Lower lobe of right lung (tissue), 2 donors: Measurements from ENCODE around the gene CERS3. TPM values are rescaled to one million over a fixed set of nuclear protein-coding genes. Genes with fewer than 3 reads are reported as not detected.
"Not testable (repeated sequence)": the region's sequence is repeated elsewhere in the genome, so short reads cannot be mapped to it uniquely, and the experiment has no call there.

Source experiments
- ATAC-seq, 2 donors: fragments of 200-7000 bp; cut with Tn5 transposase; one replicate each; pipeline ENCODE4 v1.9.1; 2020 to 2022; ENCODE audit warnings: mild to moderate bottlenecking in 2 of 2, moderate library complexity in 2 of 2
- DNase-seq: peaks from one replicate; pipeline ENCODE4 v3.0.0-alpha.2; 2020
- H3K27ac ChIP-seq: fragments of 200-600 bp; one replicate; pipeline ENCODE4 v1.8.0; 2022
- H3K27me3 ChIP-seq: fragments of 200-600 bp; one replicate; pipeline ENCODE4 v1.8.0; 2022; ENCODE audit warnings: low read depth
- H3K36me3 ChIP-seq: fragments of 200-600 bp; one replicate; pipeline ENCODE4 v1.8.0; 2022; ENCODE audit warnings: mild to moderate bottlenecking
- H3K4me1 ChIP-seq: fragments of 200-600 bp; one replicate; pipeline ENCODE4 v1.8.0; 2022
- H3K4me3 ChIP-seq: fragments of 200-600 bp; one replicate; pipeline ENCODE4 v1.8.0; 2022; ENCODE audit warnings: mild to moderate bottlenecking
- H3K9me3 ChIP-seq: fragments of 200-600 bp; one replicate; pipeline ENCODE4 v1.8.0; 2022
- CTCF ChIP-seq: fragments of 200-600 bp; IDR thresholded peaks from one replicate; pipeline ENCODE4 v1.8.0; 2022; ENCODE audit warnings: antibody characterized with exemption, mild to moderate bottlenecking
- intact Hi-C: fragments of 100-400 bp; cut with DNase I; formaldehyde crosslinking; loops from one replicate; pipeline ENCODE4 v1.11.0; 2022
- total RNA-seq: library from RNA; stranded (reverse); fragmentation: NEBNext Ultra II Directional; extraction: Animal tissue kit (Norgen Biotek cat#: 25700); gene quantifications from one replicate; pipeline ENCODE4 v1.2.1, GENCODE V29; 2021
- donor health status: DM: no; HTN: yes; CAD: no; lungs with severe emphysema.

The CERS3 gene
- total RNA-seq, 1 donor from 2014 or later: not detected

GRCh38 chr15:100457201-100457600 is 71.5 kb downstream of the CERS3 start:
- H3K27ac ChIP-seq: no peak overlapping the region
- peaks cover 5% of the 10 kb centered on the region for H3K9me3 ChIP-seq
- no peak overlapping the region for H3K4me3 ChIP-seq
- intact Hi-C loops: no loop called here
- H3K27me3 ChIP-seq: no peaks in the 10 kb centered on the region
- ATAC-seq: no peak
- TF ChIP-seq CTCF: no peak
- DNase-seq: no peak
- H3K36me3 ChIP-seq: no peaks in the 10 kb centered on the region
- no peaks in the 10 kb centered on the region for H3K4me1 ChIP-seq

DNA sequence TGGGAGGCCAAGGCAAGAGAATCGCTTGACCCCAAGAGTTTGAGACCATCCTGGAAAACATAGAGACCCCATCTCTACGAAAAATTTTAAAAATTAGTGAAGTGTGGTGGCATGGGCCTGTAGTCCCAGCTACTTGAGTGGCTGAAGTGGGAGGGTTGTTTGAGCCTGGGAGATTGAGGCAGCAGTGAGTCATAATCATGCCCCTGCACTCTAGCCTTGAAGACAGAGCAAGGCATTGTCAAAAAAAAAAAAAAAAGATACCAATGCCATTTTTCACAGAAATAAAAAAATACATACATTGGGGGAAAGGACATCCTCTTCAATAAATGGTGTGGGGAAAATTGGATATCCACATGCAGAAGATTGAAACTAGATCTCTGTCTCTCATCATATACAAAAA is 74.6 kb downstream of the CERS3 start:
- intact Hi-C loops: no loop called here
- ATAC-seq (no peak), DNase-seq (no peak)
- H3K36me3 ChIP-seq: no peaks in the 10 kb centered on the region
- no peaks in the 10 kb centered on the region for H3K27me3 ChIP-seq
- H3K9me3 ChIP-seq: peaks cover 11% of the 10 kb centered on the region
- H3K4me1 ChIP-seq: no peaks in the 10 kb centered on the region
- H3K27ac ChIP-seq: no peak overlapping the region
- TF ChIP-seq CTCF: no peak
- no peak overlapping the region for H3K4me3 ChIP-seq

DNA sequence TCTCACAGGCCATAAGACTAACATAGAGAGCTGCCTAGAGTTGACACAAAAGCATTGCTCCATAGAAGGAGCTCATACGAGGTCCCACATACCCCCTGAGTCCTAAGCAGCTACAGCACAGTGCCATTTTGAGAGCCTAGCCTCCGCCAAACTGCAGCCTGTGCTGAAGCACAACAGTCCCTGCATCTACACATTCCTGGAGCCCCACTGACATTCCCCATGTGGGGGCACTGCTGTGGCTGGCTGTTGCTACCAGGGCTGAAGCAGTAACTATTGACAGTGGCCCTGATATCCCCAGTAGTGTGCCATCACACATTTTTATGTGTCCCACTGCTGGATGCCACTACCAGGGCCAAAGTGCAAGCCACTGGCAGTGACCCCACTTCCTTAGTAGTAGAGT is 80.3 kb downstream of the CERS3 start:
- H3K4me1 ChIP-seq: no peaks in the 10 kb centered on the region
- no peaks in the 10 kb centered on the region for H3K36me3 ChIP-seq
- H3K27ac ChIP-seq: no peak overlapping the region
- no peak for DNase-seq
- no peak overlapping the region for H3K4me3 ChIP-seq
- intact Hi-C loops: no loop called here
- peaks cover 6% of the 10 kb centered on the region for H3K9me3 ChIP-seq
- no peak for ATAC-seq
- no peaks in the 10 kb centered on the region for H3K27me3 ChIP-seq
- TF ChIP-seq CTCF: no peak

- H3K9me3 ChIP-seq, intact Hi-C loops, H3K27me3 ChIP-seq, H3K27ac ChIP-seq, H3K36me3 ChIP-seq, ATAC-seq, H3K4me3 ChIP-seq, DNase-seq, H3K4me1 ChIP-seq: not testable (repeated sequence)
These were observed 87.7 kb downstream of the CERS3 start for GRCh38 chr15:100441063-100441462.

DNA sequence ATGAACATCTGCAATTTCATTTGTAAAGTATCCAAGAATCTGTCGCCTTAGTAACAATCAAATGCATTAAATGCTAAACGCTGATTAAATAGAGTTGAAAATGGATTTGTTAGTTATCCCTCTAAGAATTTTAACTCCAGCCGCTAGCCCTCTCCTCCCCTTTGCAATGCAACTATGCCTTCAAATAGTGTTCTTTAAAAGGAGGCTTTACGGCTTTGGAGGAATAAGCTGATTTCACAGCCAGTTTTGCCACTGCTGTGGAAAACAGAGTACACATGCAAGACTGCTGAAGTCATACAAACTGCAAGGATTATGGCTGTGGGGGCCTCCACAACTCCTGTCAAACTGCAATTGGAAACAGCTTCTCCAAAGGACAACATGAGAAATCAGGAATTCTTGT is 89.2 kb downstream of the CERS3 start:
- Histone ChIP-seq H3K9me3 (no peaks in the 10 kb centered on the region), H3K36me3 (no peaks in the 10 kb centered on the region), H3K27ac (no peak overlapping the region), H3K4me3 (no peak overlapping the region), H3K27me3 (no peaks in the 10 kb centered on the region), H3K4me1 (no peaks in the 10 kb centered on the region)
- ATAC-seq (no peak), DNase-seq (no peak)
- TF ChIP-seq CTCF: no peak
- intact Hi-C loops: no loop called here

DNA sequence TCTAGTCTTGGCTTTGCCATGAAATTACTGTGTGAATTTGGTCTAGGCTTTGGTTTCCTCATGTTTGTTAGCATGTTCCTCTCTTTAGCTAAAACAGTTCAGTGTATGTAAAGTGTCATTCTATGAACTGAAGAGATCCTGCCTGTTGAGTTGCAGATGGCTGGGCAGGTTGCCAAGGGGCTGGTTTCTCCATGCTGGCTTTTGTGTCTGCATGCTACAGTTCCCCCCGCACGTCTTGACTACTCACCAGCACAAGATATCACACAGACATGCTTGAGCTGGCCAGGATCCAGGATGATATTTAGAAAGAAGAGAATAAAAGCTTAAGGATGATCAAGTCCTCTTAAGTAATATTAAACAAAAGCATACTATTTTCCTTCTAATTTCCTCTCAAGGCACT is 90.2 kb downstream of the CERS3 start:
- no peaks in the 10 kb centered on the region for H3K9me3 ChIP-seq
- no peak overlapping the region for H3K27ac ChIP-seq
- no peak for TF ChIP-seq CTCF
- intact Hi-C loops: no loop called here
- DNase-seq (peak; percentile 74), ATAC-seq (peak in 1 of 2 donors; percentile 18)
- no peaks in the 10 kb centered on the region for H3K27me3 ChIP-seq
- no peaks in the 10 kb centered on the region for H3K36me3 ChIP-seq
- no peak overlapping the region for H3K4me3 ChIP-seq
- H3K4me1 ChIP-seq: no peaks in the 10 kb centered on the region
